Gastroesophageal sphincter (tissue), 4 donors: ENCODE data around the gene BLTP2. TPM values are rescaled to one million over a fixed set of nuclear protein-coding genes. Genes with fewer than 3 reads are reported as not detected.

ENCODE experiments used
- ATAC-seq: fragments of 150-250 bp; one replicate; pipeline ENCODE4 v1.9.1; 2016; ENCODE audit warnings: mild to moderate bottlenecking, moderate library complexity
- H3K27ac ChIP-seq, 4 donors: fragments of 200-600 bp; sonication (generic) in 3 of 4; 1 replicate in 3 of 4; 2 replicates in 1 of 4; pipeline ENCODE4 v1.5.1; 2016 to 2019
- H3K27me3 ChIP-seq: fragments of 200-600 bp; sonication (generic); one replicate; pipeline ENCODE4 v1.5.1; 2019
- H3K36me3 ChIP-seq, 2 donors: fragments of 200-600 bp; sonication (generic); one replicate each; pipeline ENCODE4 v1.5.1; 2019; ENCODE audit warnings: control low read depth in 1 of 2
- H3K4me1 ChIP-seq, 3 donors: fragments of 200-600 bp; sonication (generic); 1 replicate in 2 of 3; 2 replicates in 1 of 3; pipeline ENCODE4 v1.5.1; 2016 to 2019; ENCODE audit warnings: control low read depth in 2 of 3
- H3K4me3 ChIP-seq, 2 donors: fragments of 200-600 bp; sonication (generic); one replicate each; pipeline ENCODE4 v1.5.1; 2019; ENCODE audit warnings: mild to moderate bottlenecking in 1 of 2, moderate library complexity in 1 of 2
- H3K9me3 ChIP-seq, 3 donors: fragments of 200-600 bp; sonication (generic); one replicate each; pipeline ENCODE4 v1.5.1; 2017 to 2019; ENCODE audit warnings: control low read depth in 2 of 3
- EP300 ChIP-seq: sonication (generic); formaldehyde crosslinking; IDR thresholded peaks from one replicate; pipeline ENCODE4 v1.6.1; 2017; ENCODE audit warnings: antibody characterized with exemption, mild to moderate bottlenecking
- POLR2A ChIP-seq, 2 donors: fragments of 450-650 bp; IDR thresholded peaks; one replicate each; pipeline ENCODE4 v1.6.1; 2017; ENCODE audit warnings: antibody characterized with exemption in 2 of 2, mild to moderate bottlenecking in 2 of 2, moderate library complexity in 1 of 2
- POLR2AphosphoS5 ChIP-seq: sonication (generic); formaldehyde crosslinking; IDR thresholded peaks from one replicate; pipeline ENCODE4 v1.6.1; 2017; ENCODE audit warnings: antibody characterized with exemption
- WGBS, 2 donors: methylation state at CpG; one replicate each; pipeline ENCODE4 v1.1.5; 2018; ENCODE audit warnings: low coverage in 1 of 2; 5-methylcytosine and 5-hydroxymethylcytosine counted together
- total RNA-seq, 4 donors: library from RNA; depleted of rRNA; stranded (reverse); fragments of >200 nt; gene quantifications; one replicate each; pipeline ENCODE4 v1.1.0, GENCODE V29; 2016
- TF ChIP-seq, protein P1 (sequence below), 4 experiments: fragments of 200-600 bp in 2 of 4; fragments of 450-650 bp in 2 of 4; sonication (generic) in 1 of 4; IDR thresholded peaks; one replicate each; pipeline ENCODE4 v1.5.1; 2017 to 2019; ENCODE audit warnings: antibody characterized with exemption in 4 of 4, mild to moderate bottlenecking in 2 of 4, moderate library complexity in 2 of 4

BLTP2 gene
- total RNA-seq, 4 donors from 2014 or later = 97.5 to 116 (median 106) TPM

DNA sequence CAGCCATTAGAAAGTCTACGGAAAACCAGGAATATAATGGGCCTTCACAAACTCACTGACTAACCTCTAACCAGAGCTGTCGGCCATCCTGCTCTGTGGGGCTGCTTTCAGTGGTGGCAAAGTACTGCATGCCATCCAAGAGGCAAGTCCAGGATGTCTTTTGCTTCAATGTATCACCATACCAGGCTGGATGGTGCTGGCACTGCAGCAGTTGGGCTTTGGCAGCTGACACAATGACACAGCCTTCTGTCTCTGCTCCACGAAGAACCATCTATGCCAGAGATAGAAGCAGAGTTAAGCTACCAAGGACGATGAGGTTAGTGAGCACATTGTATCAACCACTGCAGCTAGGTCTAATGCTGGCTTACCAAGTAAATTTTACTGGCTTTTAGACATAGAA, 21.3 kb downstream of the BLTP2 start:
- WGBS, 2 donors = 83 to 100% methylated on average over 1 to 2 of the region's 4 CpGs
- Histone ChIP-seq H3K27me3 (no peaks in the 10 kb centered on the region), H3K27ac (no peak overlapping the region), H3K4me3 (no peak overlapping the region), H3K9me3 (no peaks in the 10 kb centered on the region), H3K4me1 (no peaks in the 10 kb centered on the region), H3K36me3 (peaks cover 21 to 99% of the 10 kb centered on the region in 2 donors)
- no peak for ATAC-seq
- no peak for TF ChIP-seq EP300
- no peak for TF ChIP-seq POLR2A (IDR thresholded peaks at IDR 0.05)
- TF ChIP-seq POLR2AphosphoS5 = no peak
- TF ChIP-seq, protein P1, sequence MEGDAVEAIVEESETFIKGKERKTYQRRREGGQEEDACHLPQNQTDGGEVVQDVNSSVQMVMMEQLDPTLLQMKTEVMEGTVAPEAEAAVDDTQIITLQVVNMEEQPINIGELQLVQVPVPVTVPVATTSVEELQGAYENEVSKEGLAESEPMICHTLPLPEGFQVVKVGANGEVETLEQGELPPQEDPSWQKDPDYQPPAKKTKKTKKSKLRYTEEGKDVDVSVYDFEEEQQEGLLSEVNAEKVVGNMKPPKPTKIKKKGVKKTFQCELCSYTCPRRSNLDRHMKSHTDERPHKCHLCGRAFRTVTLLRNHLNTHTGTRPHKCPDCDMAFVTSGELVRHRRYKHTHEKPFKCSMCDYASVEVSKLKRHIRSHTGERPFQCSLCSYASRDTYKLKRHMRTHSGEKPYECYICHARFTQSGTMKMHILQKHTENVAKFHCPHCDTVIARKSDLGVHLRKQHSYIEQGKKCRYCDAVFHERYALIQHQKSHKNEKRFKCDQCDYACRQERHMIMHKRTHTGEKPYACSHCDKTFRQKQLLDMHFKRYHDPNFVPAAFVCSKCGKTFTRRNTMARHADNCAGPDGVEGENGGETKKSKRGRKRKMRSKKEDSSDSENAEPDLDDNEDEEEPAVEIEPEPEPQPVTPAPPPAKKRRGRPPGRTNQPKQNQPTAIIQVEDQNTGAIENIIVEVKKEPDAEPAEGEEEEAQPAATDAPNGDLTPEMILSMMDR (IDR thresholded peaks at IDR 0.05) = no peak

DNA sequence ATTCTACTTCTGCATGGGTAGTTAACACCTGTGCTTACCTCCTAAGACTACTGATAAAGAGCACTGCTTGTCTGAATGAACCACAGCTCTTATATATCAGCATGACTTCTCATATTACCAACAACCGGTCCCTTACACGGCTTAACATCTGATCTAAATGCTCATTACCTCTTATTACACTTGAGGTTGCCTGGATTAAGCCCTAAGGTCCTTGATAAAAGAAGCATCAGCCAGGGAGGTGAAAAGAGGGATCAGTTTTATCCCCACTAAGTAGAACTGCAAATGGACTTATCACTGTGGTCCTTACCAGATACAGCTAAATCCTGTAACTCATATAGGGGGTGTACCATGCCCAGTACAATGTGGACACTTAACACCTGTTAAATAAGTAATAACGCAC, 22.8 kb downstream of the BLTP2 start:
- Histone ChIP-seq H3K9me3 (no peaks in the 10 kb centered on the region), H3K27me3 (no peaks in the 10 kb centered on the region), H3K36me3 (peaks cover 24 to 99% of the 10 kb centered on the region in 2 donors), H3K4me3 (no peak overlapping the region), H3K4me1 (no peaks in the 10 kb centered on the region), H3K27ac (no peak overlapping the region)
- ATAC-seq = no peak
- 85 to 91% methylated on average over 1 to 3 of the region's 3 CpGs for WGBS, 2 donors
- TF ChIP-seq, protein P1 (IDR thresholded peaks at IDR 0.05) = no peak
- no peak for TF ChIP-seq POLR2A (IDR thresholded peaks at IDR 0.05)
- no peak for TF ChIP-seq EP300
- no peak for TF ChIP-seq POLR2AphosphoS5

DNA sequence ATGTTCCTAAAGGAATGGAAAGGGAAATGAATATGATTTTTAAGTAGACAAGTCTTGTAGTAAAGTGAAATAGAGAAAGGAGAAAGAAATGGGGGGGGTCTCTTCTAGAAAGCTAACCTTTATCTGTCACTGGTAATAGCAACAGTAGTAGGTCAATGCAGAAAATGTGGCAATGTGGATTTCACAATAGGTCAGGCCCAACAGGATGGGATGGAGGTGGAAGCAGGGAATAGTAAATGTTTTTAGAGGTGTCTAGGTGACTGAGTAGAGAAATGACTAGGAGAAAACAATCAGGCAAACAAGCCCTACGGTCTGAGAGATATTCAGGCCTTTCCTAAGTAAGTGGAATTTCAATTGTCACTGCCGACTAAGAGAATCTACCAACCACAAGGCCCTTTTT, 24.9 kb downstream of the BLTP2 start:
- no peak for ATAC-seq
- H3K4me1 ChIP-seq = no peaks in the 10 kb centered on the region
- H3K9me3 ChIP-seq = no peaks in the 10 kb centered on the region
- TF ChIP-seq EP300 = no peak
- TF ChIP-seq POLR2A (IDR thresholded peaks at IDR 0.05) = no peak
- TF ChIP-seq, protein P1 (IDR thresholded peaks at IDR 0.05) = no peak
- TF ChIP-seq POLR2AphosphoS5 = no peak
- H3K27ac ChIP-seq = no peak overlapping the region
- peaks cover 24 to 100% of the 10 kb centered on the region in 2 donors for H3K36me3 ChIP-seq
- 37 to 83% methylated on average over 2 of the region's 2 CpGs for WGBS, 2 donors
- no peak overlapping the region for H3K4me3 ChIP-seq
- no peaks in the 10 kb centered on the region for H3K27me3 ChIP-seq

DNA sequence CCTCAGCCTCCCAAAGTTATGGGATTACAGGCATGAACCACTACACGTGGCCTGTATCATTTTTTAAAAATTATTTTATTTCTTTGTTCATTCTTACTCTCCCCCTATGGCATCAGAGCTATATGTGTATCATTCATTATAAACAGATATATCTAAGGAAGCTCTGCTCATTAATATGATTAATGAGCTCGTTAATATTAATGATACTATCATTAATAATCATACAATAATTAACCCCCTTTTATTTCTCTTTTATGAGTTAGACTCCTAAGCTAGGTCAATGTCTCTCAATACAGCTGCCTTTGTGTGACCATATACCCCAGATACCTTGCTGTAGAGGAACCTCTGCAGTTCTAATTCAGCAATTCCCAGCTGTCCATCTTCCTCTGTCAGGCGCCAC, 26.5 kb downstream of the BLTP2 start:
- no peak overlapping the region for H3K27ac ChIP-seq
- no peak overlapping the region for H3K4me3 ChIP-seq
- H3K36me3 ChIP-seq = peaks cover 20 to 99% of the 10 kb centered on the region in 2 donors
- no peaks in the 10 kb centered on the region for H3K27me3 ChIP-seq
- 74 to 77% methylated on average over 2 to 3 of the region's 3 CpGs for WGBS, 2 donors
- no peaks in the 10 kb centered on the region for H3K9me3 ChIP-seq
- ATAC-seq = no peak
- TF ChIP-seq POLR2AphosphoS5 (no peak), EP300 (no peak), POLR2A (IDR thresholded peaks at IDR 0.05) (no peak)
- TF ChIP-seq, protein P1 (IDR thresholded peaks at IDR 0.05) = no peak
- H3K4me1 ChIP-seq = peaks cover 0 to under 1% (median 0%) of the 10 kb centered on the region in 3 donors

DNA sequence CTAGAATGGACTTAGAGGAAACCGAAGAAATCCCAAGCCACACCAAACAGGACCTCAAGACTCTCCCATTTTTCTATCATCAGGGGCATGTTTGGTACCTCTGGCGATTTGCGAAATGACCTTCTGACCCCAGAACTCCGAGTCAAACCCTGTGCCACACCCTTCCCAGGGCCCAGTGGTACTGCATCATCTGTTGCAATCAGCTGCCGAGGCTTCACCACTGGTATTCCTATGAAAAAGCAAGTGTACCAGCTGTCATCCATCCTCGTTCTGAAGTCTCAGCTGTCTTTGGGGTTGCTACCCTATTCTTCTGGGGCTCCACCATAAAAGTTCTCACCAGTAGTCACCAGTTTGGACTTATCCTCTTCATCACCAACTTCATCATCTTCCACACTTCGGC, 28.7 kb downstream of the BLTP2 start:
- ATAC-seq = no peak
- Histone ChIP-seq H3K27me3 (no peaks in the 10 kb centered on the region), H3K9me3 (no peaks in the 10 kb centered on the region), H3K27ac (no peak overlapping the region), H3K4me1 (peaks cover 0 to 7% (median 0%) of the 10 kb centered on the region in 3 donors), H3K4me3 (no peak overlapping the region), H3K36me3 (peaks cover 18 to 92% of the 10 kb centered on the region in 2 donors)
- 74 to 83% methylated on average over 6 to 7 of the region's 7 CpGs for WGBS, 2 donors
- TF ChIP-seq, protein P1 (IDR thresholded peaks at IDR 0.05) = no peak
- TF ChIP-seq POLR2A (IDR thresholded peaks at IDR 0.05) (no peak), POLR2AphosphoS5 (no peak), EP300 (no peak)
